Adipocyte (in vitro differentiated cells): ENCODE results near the gene MTHFR.

ENCODE experiments used
- DNase-seq: peaks from one replicate; pipeline ENCODE4 v3.0.0-alpha.2; 2015; ENCODE audit warnings: low read depth
- H3K27me3 ChIP-seq: replicated peaks from 2 replicates; pipeline ENCODE4 v1.7.0; 2013; ENCODE audit warnings: mild to moderate bottlenecking, low read length, moderate library complexity; ENCODE audit not compliant: control insufficient read depth, insufficient read depth
- H3K36me3 ChIP-seq: 2 replicates; pipeline ENCODE4 v1.7.0; 2013; ENCODE audit warnings: low read length, mild to moderate bottlenecking, moderate library complexity; ENCODE audit not compliant: control insufficient read depth, insufficient read depth, severe bottlenecking
- H3K4me1 ChIP-seq: 2 replicates; pipeline ENCODE4 v1.7.0; 2013; ENCODE audit warnings: mild to moderate bottlenecking, low read length, moderate library complexity; ENCODE audit not compliant: control insufficient read depth, insufficient read depth
- H3K4me3 ChIP-seq: 2 replicates; pipeline ENCODE4 v1.7.0; 2013; ENCODE audit warnings: mild to moderate bottlenecking, low read length, moderate library complexity
- H3K9ac ChIP-seq: 2 replicates; pipeline ENCODE4 v1.7.0; 2013; ENCODE audit warnings: mild to moderate bottlenecking, low read length, moderate library complexity
- H3K9me3 ChIP-seq: 2 replicates; pipeline ENCODE4 v1.7.0; 2013; ENCODE audit warnings: mild to moderate bottlenecking, low read length, moderate library complexity; ENCODE audit not compliant: control insufficient read depth

MTHFR gene

DNA sequence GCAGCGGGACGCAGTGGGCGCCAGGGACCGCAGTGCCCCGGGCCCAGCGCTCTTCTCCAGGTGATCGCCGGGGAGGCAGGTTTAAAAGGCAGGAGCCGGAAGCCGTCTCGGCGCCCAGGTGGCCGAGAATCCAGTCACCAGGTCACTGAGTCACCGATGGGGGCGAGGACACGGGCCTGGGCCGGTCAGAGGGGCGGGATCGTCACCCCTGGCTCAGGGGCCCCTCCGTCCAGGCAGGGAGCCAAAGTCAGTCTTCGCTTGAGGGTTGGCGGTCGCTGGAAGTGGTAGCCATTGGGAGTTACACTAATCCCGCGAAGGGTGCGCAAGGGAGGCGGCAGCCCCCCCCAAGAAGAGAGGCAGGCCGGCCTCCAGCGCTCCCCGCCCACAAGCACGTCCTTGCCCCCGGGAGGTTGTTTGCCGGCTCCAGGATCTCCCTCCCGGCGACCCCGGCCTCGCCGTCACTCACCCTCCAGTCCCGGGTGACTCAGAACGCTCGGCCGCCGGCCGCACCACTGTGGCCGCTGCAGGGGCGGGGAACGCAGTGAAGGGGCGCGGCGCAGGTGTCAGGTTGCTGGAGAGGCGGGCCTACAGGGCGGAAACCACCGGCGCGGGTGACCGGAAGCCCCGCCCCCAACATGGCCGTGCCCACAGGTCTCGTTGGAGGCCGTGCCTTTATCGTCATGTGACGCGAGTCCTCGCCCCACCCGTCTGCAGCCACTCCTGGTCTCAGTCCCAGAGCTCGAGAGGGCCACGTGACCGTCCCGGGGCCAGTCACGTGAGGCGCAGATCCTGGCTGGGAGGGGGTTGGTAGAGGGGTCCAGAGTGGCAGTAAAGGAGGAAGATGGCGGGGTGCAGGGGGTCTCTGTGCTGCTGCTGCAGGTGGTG, at the start of gene MTHFR, which contains the start of gene CLCN6:
TSS of gene MTHFR (minus strand) at position 543 of the 885 bp plus-strand sequence. CDS start 2,848 bp downstream, outside the sequence.
TSS of gene CLCN6 (plus strand) at position 770 of the 885 bp plus-strand sequence. CDS start at position 842, 72 bp downstream.
- Histone ChIP-seq H3K27me3 (no peaks in the 10 kb centered on the region), H3K4me3 (peak within 1 kb of the TSS; percentile 95), H3K4me1 (peaks cover 50% of the 10 kb centered on the region), H3K9me3 (no peaks in the 10 kb centered on the region), H3K36me3 (peaks cover 33% of the 10 kb centered on the region), H3K9ac (peak within 1 kb of the TSS; percentile 94)
- DNase-seq: peak; percentile 100

DNA sequence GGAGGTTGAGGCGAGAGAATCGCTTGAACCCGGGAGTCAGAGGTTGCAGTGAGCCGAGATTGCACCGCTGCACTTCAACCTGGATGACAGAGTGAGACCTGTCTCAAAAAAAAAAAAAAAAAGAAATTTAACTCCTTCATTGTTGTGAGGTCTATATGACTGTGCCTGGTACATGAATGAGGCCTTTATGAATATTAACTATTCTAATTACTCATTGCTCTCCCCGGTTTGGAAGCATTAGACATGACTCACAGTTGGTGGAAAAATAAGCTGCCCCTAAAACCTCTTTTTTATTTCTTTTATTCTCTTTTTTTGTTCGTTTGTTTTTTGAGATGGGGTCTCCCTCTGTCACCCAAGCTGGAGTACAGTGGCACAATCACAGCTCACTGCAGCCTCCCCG, 49.7 kb upstream of the MTHFR start:
- DNase-seq: no peak
- Histone ChIP-seq H3K4me3 (no peak overlapping the region), H3K9ac (no peak overlapping the region), H3K36me3 (no peaks in the 10 kb centered on the region), H3K9me3 (no peaks in the 10 kb centered on the region), H3K27me3 (peaks cover 53% of the 10 kb centered on the region), H3K4me1 (no peaks in the 10 kb centered on the region)

DNA sequence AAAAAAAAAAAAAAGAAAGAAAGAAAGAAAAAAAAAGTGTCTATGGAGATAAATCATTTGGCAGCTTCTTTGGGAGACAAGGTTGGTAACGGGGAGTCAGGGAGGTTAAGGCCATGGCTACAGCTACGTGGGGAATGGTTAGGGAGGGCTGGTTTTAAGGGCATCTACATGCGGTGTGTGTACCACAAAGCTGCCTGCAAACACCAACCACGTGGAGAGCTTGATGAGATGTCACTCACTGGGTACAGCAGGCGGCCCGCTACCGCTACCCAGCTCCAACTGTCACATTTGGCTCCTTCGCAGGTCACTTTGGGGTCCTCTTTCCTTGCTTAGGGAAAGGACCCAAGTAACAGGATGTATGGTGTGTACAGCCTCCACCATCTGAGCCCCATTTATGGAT, 48.8 kb upstream of the MTHFR start:
- Histone ChIP-seq H3K27me3 (peaks cover 45% of the 10 kb centered on the region), H3K9ac (no peak overlapping the region), H3K4me1 (no peaks in the 10 kb centered on the region), H3K36me3 (no peaks in the 10 kb centered on the region), H3K4me3 (no peak overlapping the region), H3K9me3 (no peaks in the 10 kb centered on the region)
- DNase-seq: no peak

DNA sequence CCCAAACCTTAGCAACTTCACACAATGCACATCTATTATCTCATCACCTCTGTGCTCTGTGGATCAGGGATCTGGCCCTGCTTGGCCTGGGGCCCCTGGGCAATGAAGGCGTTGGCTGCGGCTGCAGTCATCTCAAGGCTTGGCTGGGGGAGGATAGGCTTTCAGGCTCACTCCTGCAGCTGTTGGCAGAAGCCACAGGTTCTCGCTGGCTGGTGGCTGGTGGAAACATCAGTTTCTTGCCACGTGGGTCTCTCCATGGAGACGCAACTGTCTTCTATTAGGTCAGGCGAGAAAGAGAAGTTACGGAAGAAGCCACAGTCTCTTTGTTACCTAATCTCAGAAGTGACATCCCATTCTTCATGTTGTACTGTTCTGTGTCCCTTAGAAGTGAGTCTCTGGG, 45.4 kb upstream of the MTHFR start:
- no peaks in the 10 kb centered on the region for H3K9me3 ChIP-seq
- peaks cover 14% of the 10 kb centered on the region for H3K27me3 ChIP-seq
- H3K4me1 ChIP-seq: no peaks in the 10 kb centered on the region
- DNase-seq: no peak
- no peak overlapping the region for H3K4me3 ChIP-seq
- H3K36me3 ChIP-seq: peaks cover 17% of the 10 kb centered on the region
- H3K9ac ChIP-seq: no peak overlapping the region

GRCh38 chr1:11850156-11850555, 44.4 kb upstream of the MTHFR start:
- H3K9me3 ChIP-seq: no peaks in the 10 kb centered on the region
- no peak overlapping the region for H3K9ac ChIP-seq
- no peak for DNase-seq
- no peak overlapping the region for H3K4me3 ChIP-seq
- H3K36me3 ChIP-seq: peaks cover 27% of the 10 kb centered on the region
- peaks cover 13% of the 10 kb centered on the region for H3K27me3 ChIP-seq
- no peaks in the 10 kb centered on the region for H3K4me1 ChIP-seq

DNA sequence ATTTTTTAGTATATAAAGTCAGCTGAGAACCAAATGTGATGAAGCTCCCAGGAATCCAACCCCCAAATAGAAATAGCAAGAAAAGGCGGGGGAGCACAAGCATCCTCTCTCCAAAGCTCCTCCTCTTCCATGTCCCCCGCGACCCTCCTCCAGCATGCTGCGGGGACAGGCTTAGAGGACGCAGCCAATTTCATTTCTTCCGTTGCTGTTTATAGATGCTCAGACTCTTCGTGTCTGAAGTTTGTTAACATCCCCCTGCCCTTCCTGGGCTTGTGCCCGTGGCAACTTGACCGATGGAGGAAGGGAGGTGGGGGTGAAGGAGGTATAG, 42.6 kb upstream of the MTHFR start:
- DNase-seq: no peak
- no peak overlapping the region for H3K9ac ChIP-seq
- no peak overlapping the region for H3K4me3 ChIP-seq
- peaks cover 43% of the 10 kb centered on the region for H3K36me3 ChIP-seq
- peaks cover 7% of the 10 kb centered on the region for H3K27me3 ChIP-seq
- H3K4me1 ChIP-seq: no peaks in the 10 kb centered on the region
- no peaks in the 10 kb centered on the region for H3K9me3 ChIP-seq

- H3K4me1 ChIP-seq: no peaks in the 10 kb centered on the region
- H3K9ac ChIP-seq: no peak within 1 kb of the TSS
- peaks cover 46% of the 10 kb centered on the region for H3K36me3 ChIP-seq
- peaks cover 4% of the 10 kb centered on the region for H3K27me3 ChIP-seq
- no peak within 1 kb of the TSS for H3K4me3 ChIP-seq
- H3K9me3 ChIP-seq: no peaks in the 10 kb centered on the region
- DNase-seq: peak; percentile 11
Measured at GRCh38 chr1:11847667-11848372, 42.1 kb upstream of the MTHFR start, which contains the start of gene NPPA. Gene NPPA (minus strand): TSS chr1:11847783. CDS start chr1:11847684, 99 bp downstream.

- no peaks in the 10 kb centered on the region for H3K27me3 ChIP-seq
- no peak overlapping the region for H3K9ac ChIP-seq
- no peaks in the 10 kb centered on the region for H3K4me1 ChIP-seq
- no peak overlapping the region for H3K4me3 ChIP-seq
- H3K9me3 ChIP-seq: no peaks in the 10 kb centered on the region
- peaks cover 67% of the 10 kb centered on the region for H3K36me3 ChIP-seq
- peak; percentile 49 for DNase-seq
Measured at GRCh38 chr1:11845641-11846335, 40.0 kb upstream of the MTHFR start.

DNA sequence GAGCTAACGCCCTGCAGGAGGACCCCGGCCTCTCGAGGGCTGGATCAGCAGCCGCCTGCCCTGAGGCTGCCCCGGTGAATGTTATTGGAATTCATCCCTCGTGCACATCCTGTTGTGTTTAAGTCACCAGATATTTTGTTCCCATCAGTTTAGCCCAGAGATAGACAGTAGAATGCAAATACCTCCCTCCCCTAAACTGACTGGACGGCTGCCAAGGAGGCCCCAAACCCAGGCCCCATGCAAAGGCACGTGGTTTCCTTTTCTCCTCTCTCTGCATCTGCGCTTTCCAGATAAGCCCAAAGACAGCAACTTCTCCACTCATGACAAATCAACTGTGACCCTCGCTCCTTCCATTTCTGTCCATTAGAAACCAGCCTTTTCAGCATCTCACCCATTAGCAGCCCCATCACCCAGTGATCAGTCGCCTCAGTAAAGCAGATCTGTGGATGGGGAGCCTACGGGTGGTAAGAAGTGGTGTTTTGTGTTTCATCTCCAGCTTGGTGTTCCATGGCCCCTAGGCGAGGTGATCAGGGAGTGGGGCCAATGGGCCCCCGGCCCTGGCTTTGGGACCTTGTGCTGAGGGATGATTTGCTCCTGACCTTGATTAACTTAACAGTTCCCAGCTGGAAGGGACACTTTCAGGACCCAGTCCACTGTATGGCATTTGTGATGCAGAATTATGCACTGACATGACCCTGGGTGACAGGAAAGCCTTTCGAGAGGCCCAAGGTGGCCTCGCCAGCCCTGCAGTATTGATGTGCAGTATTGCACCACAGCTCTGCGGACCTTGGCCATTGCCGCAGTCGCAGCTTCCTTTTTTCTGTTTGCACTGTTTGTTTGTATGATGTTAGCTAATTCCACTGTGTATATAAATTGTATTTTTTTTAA, 36.6 kb upstream of the MTHFR start:
- peak; percentile 3 for DNase-seq
- Histone ChIP-seq H3K36me3 (peaks cover 89% of the 10 kb centered on the region), H3K4me3 (no peak overlapping the region)

GRCh38 chr1:11841245-11842153, 35.7 kb upstream of the MTHFR start:
- Histone ChIP-seq H3K4me1 (no peaks in the 10 kb centered on the region), H3K9me3 (no peaks in the 10 kb centered on the region), H3K4me3 (no peak overlapping the region), H3K9ac (no peak overlapping the region), H3K27me3 (no peaks in the 10 kb centered on the region), H3K36me3 (peaks cover 92% of the 10 kb centered on the region)
- no peak for DNase-seq

More for the DNA sequence above, 36.6 kb upstream of the MTHFR start:
- Histone ChIP-seq H3K9me3 (no peaks in the 10 kb centered on the region), H3K27me3 (no peaks in the 10 kb centered on the region), H3K9ac (no peak overlapping the region), H3K4me1 (no peaks in the 10 kb centered on the region)
